SK-N-SH treated with all-trans-retinoic acid at 6 μM for 48 hours (cell line): Measurements from ENCODE around the gene ANGPT4.

Experiments used
- ATAC-seq: fragments of 200-7000 bp; cut with Tn5 transposase; 3 replicates; pipeline ENCODE4 v1.9.1; 2020; ENCODE audit warnings: mild to moderate bottlenecking, moderate library complexity
- ARNTL ChIP-seq: fragments of 450-650 bp; formaldehyde crosslinking; IDR thresholded peaks from 2 replicates; pipeline ENCODE4 v1.5.0; 2020; ENCODE audit warnings: low read depth, mild to moderate bottlenecking, moderate library complexity, borderline replicate concordance
- CSDC2 ChIP-seq: fragments of 250-450 bp; sonication (Bioruptor Pico); IDR thresholded peaks from 2 replicates; pipeline ENCODE4 v1.5.0; 2020; ENCODE audit warnings: mild to moderate bottlenecking, moderate library complexity
- ESRRG ChIP-seq: fragments of 250-450 bp; sonication (Bioruptor Pico); IDR thresholded peaks from 2 replicates; pipeline ENCODE4 v1.6.1; 2021; ENCODE audit warnings: mild to moderate bottlenecking
- GLIS3 ChIP-seq: fragments of 250-450 bp; sonication (Bioruptor Pico); IDR thresholded peaks from 2 replicates; pipeline ENCODE4 v1.5.0; 2020; ENCODE audit warnings: mild to moderate bottlenecking, moderate library complexity
- ISL1 ChIP-seq: fragments of 250-450 bp; sonication (Bioruptor Pico); IDR thresholded peaks from 2 replicates; pipeline ENCODE4 v2.1.2; 2022; ENCODE audit warnings: mild to moderate bottlenecking, moderate library complexity
- OSR1 ChIP-seq: fragments of 250-450 bp; sonication (Bioruptor Pico); IDR thresholded peaks from 2 replicates; pipeline ENCODE4 v1.8.0; 2022; ENCODE audit warnings: moderate library complexity, mild to moderate bottlenecking, inconsistent platforms
- PPARA ChIP-seq: fragments of 250-450 bp; sonication (Bioruptor Pico); IDR thresholded peaks from 2 replicates; pipeline ENCODE4 v1.5.0; 2020; ENCODE audit warnings: mild to moderate bottlenecking, borderline replicate concordance
- RARB ChIP-seq: fragments of 250-450 bp; sonication (Bioruptor Pico); IDR thresholded peaks from 2 replicates; pipeline ENCODE4 v1.8.0; 2021; ENCODE audit warnings: mild to moderate bottlenecking, moderate library complexity
- SNAI2 ChIP-seq: fragments of 250-450 bp; sonication (Bioruptor Pico); IDR thresholded peaks from 2 replicates; pipeline ENCODE4 v1.5.0; 2020; ENCODE audit warnings: mild to moderate bottlenecking, moderate library complexity
- TCF4 ChIP-seq: fragments of 250-450 bp; sonication (Bioruptor Pico); IDR thresholded peaks from 2 replicates; pipeline ENCODE4 v1.8.0; 2021; ENCODE audit warnings: mild to moderate bottlenecking, moderate library complexity, borderline replicate concordance
- TOX ChIP-seq: fragments of 250-450 bp; sonication (Bioruptor Pico); IDR thresholded peaks from 2 replicates; pipeline ENCODE4 v1.8.0; 2021; ENCODE audit warnings: mild to moderate bottlenecking, moderate library complexity, borderline replicate concordance
- ZC3H10 ChIP-seq: fragments of 250-450 bp; sonication (Bioruptor Pico); IDR thresholded peaks from 2 replicates; pipeline ENCODE4 v1.5.1; 2021; ENCODE audit warnings: mild to moderate bottlenecking, moderate library complexity
- ZFP3 ChIP-seq: fragments of 250-450 bp; sonication (Bioruptor Pico); IDR thresholded peaks from 2 replicates; pipeline ENCODE4 v1.5.0; 2020; ENCODE audit warnings: mild to moderate bottlenecking, moderate library complexity
- ZFP30 ChIP-seq: fragments of 450-650 bp; formaldehyde crosslinking; IDR thresholded peaks from 2 replicates; pipeline ENCODE4 v1.5.0; 2022; ENCODE audit warnings: mild to moderate bottlenecking, moderate library complexity
- ZNF565 ChIP-seq: fragments of 450-650 bp; formaldehyde crosslinking; conservative IDR thresholded peaks from 2 replicates; pipeline ENCODE4 v1.5.0; 2020; ENCODE audit warnings: low read depth, mild to moderate bottlenecking, moderate library complexity
- ZNF70 ChIP-seq: fragments of 450-650 bp; formaldehyde crosslinking; IDR thresholded peaks from 2 replicates; pipeline ENCODE4 v1.5.0; 2020; ENCODE audit warnings: mild to moderate bottlenecking, moderate library complexity
- ZNF8 ChIP-seq: fragments of 450-650 bp; formaldehyde crosslinking; IDR thresholded peaks from 2 replicates; pipeline ENCODE4 v1.5.0; 2020; ENCODE audit warnings: mild to moderate bottlenecking, moderate library complexity
- TF ChIP-seq, protein P1 (sequence below): fragments of 250-450 bp; sonication (Bioruptor Pico); IDR thresholded peaks from 2 replicates; pipeline ENCODE4 v1.5.1; 2020; ENCODE audit warnings: low read depth, mild to moderate bottlenecking, moderate library complexity
- TF ChIP-seq, protein P2 (sequence below): fragments of 250-450 bp; sonication (Bioruptor Pico); IDR thresholded peaks from 2 replicates; pipeline ENCODE4 v1.8.0; 2021; ENCODE audit warnings: low read depth, mild to moderate bottlenecking, moderate library complexity, borderline replicate concordance
- TF ChIP-seq, protein P3 (sequence below): fragments of 250-450 bp; sonication (Bioruptor Pico); IDR thresholded peaks from 2 replicates; pipeline ENCODE4 v1.5.1; 2021; ENCODE audit warnings: mild to moderate bottlenecking, moderate library complexity
- TF ChIP-seq, protein P4 (sequence below): fragments of 250-450 bp; sonication (Bioruptor Pico); IDR thresholded peaks from 2 replicates; pipeline ENCODE4 v1.8.0; 2020; ENCODE audit warnings: mild to moderate bottlenecking, moderate library complexity, borderline replicate concordance
- TF ChIP-seq, protein P5 (sequence below): fragments of 250-450 bp; sonication (Bioruptor Pico); IDR thresholded peaks from 2 replicates; pipeline ENCODE4 v1.5.0; 2020; ENCODE audit warnings: mild to moderate bottlenecking, moderate library complexity

The ANGPT4 gene

DNA sequence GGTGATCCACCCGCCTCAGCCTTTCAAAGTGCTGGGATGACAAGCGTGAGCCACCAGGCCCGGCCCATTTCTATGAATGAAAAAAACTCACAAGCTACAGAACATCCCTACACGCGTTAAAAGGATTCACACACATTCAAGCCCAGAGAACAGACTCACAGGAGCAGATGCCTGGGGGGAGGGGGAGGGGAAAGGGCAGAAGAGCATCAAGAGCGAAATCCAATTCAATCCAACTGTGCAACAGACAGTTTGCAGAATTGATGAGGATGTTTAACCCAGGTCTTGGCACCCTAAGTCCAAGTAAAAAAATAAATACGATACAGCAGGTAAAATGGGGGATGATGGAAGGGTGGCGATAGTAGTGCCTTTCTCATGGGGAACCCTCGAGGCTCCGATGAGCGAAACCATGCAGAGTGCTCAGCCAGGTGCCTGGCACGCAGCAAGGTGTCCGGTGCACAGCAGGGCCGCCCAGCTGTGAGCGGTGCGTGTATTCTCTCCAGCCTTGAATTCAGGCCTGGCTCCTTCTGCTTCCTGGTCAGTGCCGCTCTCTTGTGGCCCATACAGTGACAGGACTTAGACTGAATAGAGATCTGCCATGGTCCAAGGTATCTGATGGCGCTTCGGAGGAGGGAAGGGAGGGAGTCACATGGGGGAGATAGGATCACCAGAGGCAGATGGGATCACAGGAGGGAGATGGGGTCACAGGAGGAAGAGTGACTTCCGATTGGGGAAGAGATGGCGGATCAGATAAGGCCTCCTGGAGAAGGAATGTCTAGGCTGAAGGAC is 35.4 kb upstream of the ANGPT4 start:
- ATAC-seq: no peak
- no peak for TF ChIP-seq OSR1
- TF ChIP-seq ZC3H10: no peak
- TF ChIP-seq SNAI2 (CRISPR knock-in tag): no peak
- no peak for TF ChIP-seq TOX (CRISPR knock-in tag)
- TF ChIP-seq PPARA: no peak
- no peak for TF ChIP-seq ZNF8 (CRISPR knock-in tag)
- TF ChIP-seq, protein P1, sequence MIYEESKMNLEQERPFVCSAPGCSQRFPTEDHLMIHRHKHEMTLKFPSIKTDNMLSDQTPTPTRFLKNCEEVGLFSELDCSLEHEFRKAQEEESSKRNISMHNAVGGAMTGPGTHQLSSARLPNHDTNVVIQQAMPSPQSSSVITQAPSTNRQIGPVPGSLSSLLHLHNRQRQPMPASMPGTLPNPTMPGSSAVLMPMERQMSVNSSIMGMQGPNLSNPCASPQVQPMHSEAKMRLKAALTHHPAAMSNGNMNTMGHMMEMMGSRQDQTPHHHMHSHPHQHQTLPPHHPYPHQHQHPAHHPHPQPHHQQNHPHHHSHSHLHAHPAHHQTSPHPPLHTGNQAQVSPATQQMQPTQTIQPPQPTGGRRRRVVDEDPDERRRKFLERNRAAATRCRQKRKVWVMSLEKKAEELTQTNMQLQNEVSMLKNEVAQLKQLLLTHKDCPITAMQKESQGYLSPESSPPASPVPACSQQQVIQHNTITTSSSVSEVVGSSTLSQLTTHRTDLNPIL (CRISPR knock-in tag): no peak
- TF ChIP-seq, protein P2, sequence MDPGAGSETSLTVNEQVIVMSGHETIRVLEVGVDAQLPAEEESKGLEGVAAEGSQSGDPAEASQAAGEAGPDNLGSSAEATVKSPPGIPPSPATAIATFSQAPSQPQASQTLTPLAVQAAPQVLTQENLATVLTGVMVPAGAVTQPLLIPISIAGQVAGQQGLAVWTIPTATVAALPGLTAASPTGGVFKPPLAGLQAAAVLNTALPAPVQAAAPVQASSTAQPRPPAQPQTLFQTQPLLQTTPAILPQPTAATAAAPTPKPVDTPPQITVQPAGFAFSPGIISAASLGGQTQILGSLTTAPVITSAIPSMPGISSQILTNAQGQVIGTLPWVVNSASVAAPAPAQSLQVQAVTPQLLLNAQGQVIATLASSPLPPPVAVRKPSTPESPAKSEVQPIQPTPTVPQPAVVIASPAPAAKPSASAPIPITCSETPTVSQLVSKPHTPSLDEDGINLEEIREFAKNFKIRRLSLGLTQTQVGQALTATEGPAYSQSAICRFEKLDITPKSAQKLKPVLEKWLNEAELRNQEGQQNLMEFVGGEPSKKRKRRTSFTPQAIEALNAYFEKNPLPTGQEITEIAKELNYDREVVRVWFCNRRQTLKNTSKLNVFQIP (CRISPR knock-in tag): no peak
- TF ChIP-seq RARB (CRISPR knock-in tag): no peak
- no peak for TF ChIP-seq ARNTL (CRISPR knock-in tag)
- no peak for TF ChIP-seq ZNF70 (CRISPR knock-in tag)
- no peak for TF ChIP-seq ZNF565 (CRISPR knock-in tag)
- no peak for TF ChIP-seq CSDC2 (CRISPR knock-in tag)

DNA sequence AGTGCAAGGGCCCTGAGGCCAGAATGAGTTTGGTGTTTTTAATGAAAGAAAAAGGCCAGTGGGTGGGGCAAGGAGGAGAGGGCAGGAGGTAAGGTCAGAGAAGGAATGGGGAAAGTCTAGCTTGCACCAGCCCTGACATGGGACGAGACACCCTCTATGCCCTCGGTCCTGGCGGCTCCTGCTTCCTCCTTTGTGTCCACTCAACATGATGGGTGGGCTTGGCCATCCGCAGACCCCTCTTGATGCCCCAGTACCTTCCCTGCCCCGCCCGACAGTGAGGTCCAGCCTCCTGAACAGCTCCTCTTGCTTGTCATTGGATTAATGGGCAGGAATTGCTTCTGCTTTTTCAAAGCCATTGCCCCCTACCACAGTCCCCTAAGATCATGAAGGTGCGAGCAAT is 33.6 kb upstream of the ANGPT4 start:
- no peak for TF ChIP-seq TCF4 (CRISPR knock-in tag)
- TF ChIP-seq SNAI2 (CRISPR knock-in tag): no peak
- TF ChIP-seq GLIS3 (CRISPR knock-in tag): no peak
- TF ChIP-seq ZNF565 (CRISPR knock-in tag): no peak
- TF ChIP-seq ARNTL (CRISPR knock-in tag): no peak
- TF ChIP-seq ZNF8 (CRISPR knock-in tag): no peak
- TF ChIP-seq, protein P1 (CRISPR knock-in tag): no peak
- no peak for TF ChIP-seq ZC3H10
- TF ChIP-seq, protein P3, sequence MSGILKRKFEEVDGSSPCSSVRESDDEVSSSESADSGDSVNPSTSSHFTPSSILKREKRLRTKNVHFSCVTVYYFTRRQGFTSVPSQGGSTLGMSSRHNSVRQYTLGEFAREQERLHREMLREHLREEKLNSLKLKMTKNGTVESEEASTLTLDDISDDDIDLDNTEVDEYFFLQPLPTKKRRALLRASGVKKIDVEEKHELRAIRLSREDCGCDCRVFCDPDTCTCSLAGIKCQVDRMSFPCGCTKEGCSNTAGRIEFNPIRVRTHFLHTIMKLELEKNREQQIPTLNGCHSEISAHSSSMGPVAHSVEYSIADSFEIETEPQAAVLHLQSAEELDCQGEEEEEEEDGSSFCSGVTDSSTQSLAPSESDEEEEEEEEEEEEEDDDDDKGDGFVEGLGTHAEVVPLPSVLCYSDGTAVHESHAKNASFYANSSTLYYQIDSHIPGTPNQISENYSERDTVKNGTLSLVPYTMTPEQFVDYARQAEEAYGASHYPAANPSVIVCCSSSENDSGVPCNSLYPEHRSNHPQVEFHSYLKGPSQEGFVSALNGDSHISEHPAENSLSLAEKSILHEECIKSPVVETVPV (CRISPR knock-in tag): no peak
- TF ChIP-seq ESRRG (CRISPR knock-in tag): no peak
- TF ChIP-seq, protein P4, sequence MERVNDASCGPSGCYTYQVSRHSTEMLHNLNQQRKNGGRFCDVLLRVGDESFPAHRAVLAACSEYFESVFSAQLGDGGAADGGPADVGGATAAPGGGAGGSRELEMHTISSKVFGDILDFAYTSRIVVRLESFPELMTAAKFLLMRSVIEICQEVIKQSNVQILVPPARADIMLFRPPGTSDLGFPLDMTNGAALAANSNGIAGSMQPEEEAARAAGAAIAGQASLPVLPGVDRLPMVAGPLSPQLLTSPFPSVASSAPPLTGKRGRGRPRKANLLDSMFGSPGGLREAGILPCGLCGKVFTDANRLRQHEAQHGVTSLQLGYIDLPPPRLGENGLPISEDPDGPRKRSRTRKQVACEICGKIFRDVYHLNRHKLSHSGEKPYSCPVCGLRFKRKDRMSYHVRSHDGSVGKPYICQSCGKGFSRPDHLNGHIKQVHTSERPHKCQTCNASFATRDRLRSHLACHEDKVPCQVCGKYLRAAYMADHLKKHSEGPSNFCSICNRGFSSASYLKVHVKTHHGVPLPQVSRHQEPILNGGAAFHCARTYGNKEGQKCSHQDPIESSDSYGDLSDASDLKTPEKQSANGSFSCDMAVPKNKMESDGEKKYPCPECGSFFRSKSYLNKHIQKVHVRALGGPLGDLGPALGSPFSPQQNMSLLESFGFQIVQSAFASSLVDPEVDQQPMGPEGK: no peak
- TF ChIP-seq, protein P5, sequence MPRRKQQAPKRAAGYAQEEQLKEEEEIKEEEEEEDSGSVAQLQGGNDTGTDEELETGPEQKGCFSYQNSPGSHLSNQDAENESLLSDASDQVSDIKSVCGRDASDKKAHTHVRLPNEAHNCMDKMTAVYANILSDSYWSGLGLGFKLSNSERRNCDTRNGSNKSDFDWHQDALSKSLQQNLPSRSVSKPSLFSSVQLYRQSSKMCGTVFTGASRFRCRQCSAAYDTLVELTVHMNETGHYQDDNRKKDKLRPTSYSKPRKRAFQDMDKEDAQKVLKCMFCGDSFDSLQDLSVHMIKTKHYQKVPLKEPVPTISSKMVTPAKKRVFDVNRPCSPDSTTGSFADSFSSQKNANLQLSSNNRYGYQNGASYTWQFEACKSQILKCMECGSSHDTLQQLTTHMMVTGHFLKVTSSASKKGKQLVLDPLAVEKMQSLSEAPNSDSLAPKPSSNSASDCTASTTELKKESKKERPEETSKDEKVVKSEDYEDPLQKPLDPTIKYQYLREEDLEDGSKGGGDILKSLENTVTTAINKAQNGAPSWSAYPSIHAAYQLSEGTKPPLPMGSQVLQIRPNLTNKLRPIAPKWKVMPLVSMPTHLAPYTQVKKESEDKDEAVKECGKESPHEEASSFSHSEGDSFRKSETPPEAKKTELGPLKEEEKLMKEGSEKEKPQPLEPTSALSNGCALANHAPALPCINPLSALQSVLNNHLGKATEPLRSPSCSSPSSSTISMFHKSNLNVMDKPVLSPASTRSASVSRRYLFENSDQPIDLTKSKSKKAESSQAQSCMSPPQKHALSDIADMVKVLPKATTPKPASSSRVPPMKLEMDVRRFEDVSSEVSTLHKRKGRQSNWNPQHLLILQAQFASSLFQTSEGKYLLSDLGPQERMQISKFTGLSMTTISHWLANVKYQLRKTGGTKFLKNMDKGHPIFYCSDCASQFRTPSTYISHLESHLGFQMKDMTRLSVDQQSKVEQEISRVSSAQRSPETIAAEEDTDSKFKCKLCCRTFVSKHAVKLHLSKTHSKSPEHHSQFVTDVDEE (CRISPR knock-in tag): no peak
- TF ChIP-seq RARB (CRISPR knock-in tag): no peak
- no peak for TF ChIP-seq ZFP30 (CRISPR knock-in tag)
- no peak for TF ChIP-seq ZFP3 (CRISPR knock-in tag)
- TF ChIP-seq TOX (CRISPR knock-in tag): no peak
- TF ChIP-seq ISL1 (CRISPR knock-in tag): no peak
- TF ChIP-seq PPARA: no peak
- TF ChIP-seq, protein P2 (CRISPR knock-in tag): no peak
- TF ChIP-seq OSR1: no peak
- ATAC-seq: no peak
